Colon (tissue), 2 donors: ENCODE results near the gene MMP24.
"Not testable (repeated sequence)": the region's sequence is repeated elsewhere in the genome, so short reads cannot be mapped to it uniquely, and the experiment has no call there.

Experiments used
- FAIRE-seq: peaks from 2 replicates; lab custom pipeline; 2012; peaks lifted over from hg19 to GRCh38; lab: Jason Lieb, UNC
- donor health status: control.
- donor health status: control.

The MMP24 gene

DNA sequence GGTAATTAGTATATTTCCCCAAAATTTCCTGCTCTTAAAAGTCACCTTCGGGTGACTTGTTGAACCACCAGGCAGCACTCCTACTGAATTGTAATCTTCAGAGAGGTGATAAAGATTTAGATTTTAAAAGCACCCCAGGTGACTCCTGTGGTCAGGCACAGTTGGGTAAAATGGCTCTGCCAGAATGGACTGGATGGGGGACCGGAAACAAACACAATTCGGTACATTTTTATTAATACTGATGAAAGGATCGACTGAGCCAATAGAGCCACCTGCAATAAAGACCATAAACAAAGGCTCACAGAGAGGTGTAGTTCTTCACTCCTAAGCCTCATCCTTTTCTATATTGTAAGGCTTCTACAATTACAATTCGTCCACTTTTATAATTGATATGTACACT is 85.3 kb downstream of the MMP24 start:
- FAIRE-seq, result no peak

DNA sequence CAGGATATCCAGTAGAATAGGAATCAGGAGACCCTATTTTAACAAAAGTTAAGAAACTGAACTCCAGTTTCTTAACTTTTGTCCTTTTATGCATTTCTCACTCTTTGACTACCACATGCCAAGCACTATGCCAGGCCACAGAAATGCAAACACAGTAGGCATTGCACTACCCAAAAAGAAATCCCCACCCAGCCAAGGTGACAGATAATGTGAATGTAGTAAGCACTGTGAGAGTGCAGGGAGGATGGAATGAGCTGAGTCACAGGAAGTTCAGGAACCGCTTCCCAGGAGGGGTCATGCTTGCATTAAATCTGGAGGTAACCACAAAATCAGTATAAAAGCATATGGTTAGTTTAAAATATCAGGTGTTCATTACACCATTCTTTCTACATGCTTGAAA is 85.8 kb downstream of the MMP24 start:
- no peak for FAIRE-seq

- no peak for FAIRE-seq
Observed at GRCh38 chr20:35314816-35315631, 88.5 kb downstream of the MMP24 start.

DNA sequence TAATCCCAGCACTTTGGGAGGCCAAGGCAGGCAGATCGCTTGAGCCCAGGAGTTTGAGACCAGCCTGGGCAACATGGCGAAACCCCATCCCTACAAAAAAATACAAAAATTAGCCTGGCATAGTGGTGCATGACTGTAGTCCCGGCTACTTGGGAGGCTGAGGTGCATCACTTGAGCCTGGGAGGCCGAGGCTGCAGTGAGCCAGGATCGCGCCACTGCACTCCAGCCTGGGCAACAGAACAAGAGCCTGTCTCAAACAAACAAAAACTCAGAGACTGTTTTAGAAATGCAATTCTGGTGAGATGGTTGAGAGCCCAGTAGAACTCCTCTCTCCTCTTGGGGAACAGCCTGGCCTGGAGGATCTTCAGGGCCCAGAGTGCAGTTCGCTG is 89.1 kb downstream of the MMP24 start:
- FAIRE-seq, result not testable (repeated sequence)

DNA sequence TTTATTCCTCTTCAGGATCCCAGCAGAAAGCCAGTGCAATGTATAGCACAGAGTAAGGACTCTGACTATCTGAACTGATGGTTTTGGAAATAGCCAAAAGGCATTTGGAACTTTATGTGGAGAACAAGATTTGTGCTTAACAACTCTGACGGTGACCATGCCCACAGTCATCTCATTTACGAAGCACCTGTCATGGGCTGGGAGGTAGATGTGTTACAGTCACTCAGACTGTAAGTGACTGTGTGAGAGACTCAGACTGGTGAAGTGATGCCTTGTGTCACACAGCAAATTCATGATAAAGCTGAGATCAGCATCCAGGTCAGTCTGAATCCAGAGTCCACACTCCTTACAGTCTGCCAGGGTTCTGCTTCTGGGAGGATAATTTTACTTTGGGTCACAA is 89.6 kb downstream of the MMP24 start:
- no peak for FAIRE-seq

DNA sequence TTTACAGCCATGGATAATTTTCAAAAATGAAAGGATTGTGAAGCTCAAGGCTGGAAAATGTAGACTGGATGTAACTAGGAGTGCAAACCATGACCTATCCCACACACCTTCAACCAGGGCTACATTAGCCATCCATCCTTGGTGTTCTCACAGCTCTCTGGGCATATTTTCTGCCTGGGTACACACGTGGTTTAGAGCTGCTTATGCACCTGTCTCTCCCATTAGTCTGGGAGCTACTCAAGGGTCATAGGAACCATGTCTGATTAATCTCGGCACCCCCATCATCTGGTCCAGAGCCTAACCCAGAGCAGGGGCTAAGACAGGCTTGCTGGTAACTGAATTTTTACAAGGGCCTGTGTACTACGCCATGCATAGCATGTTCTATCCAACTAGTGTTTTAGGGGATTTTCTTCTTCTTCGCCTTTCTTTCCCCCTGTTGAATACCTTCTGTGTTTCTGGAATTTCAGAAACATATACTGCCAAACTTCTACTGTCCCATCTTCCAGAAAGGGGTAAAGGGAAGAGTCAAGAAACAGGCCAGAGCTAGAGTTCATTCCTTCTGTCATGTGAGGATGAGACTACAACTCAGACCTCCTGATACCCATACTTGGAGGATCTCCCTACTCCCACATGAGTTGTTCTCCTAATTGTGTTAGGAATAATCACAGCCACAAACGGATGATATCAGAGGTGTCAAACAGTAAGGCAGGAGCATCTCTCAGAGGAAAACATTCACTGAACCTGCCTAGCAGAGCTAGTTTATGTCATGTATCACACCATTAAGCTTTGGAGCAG is 91.1 kb downstream of the MMP24 start:
- no peak for FAIRE-seq

- no peak for FAIRE-seq
Observed at GRCh38 chr20:35318502-35319157, 92.1 kb downstream of the MMP24 start.

DNA sequence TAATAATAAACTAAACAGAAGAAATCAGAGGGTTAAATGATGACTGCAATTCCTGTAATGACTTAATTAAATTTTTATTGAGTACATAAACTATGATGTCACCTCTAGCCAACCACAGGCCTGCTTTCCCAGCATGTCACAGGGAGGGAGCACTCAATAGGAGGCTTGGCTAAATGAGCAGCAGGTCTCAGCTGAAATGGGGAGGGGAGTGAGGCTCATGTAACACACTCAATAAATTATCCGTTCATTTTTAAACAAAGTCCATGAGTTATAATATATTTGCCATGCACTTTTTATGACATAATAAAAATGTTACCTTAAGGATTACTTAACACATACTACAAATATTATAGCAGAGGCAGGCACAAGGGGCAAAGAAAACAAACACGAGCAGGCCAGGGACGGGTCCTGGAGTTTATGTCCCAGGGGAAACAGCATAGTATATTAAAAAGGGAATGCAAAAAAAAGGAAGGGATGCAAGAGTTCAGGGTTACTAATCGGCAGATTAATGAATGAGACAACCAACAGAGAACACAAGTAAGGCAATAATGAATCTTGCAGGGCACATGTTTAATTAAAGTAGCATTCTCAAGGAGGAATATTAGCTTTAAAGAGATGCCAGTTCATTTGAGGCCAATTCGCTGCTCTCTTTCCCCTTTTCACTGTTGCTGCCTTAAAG is 92.8 kb downstream of the MMP24 start:
- FAIRE-seq, result no peak

DNA sequence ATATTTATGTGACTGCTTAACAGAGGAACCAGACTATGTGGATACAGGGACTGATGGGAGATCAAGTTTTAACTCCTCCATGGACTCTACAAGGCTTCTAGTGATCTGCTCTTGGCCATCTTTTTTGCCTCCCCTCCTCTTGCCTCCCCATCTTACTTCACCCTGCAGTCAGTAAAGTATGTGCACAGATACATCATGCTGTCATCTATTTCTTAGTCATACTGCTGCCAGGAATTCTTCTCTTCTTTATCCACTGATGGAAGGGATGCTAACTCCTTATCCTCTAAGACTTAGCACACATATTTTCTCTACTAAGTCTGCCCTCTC is 93.3 kb downstream of the MMP24 start:
- FAIRE-seq, result no peak

DNA sequence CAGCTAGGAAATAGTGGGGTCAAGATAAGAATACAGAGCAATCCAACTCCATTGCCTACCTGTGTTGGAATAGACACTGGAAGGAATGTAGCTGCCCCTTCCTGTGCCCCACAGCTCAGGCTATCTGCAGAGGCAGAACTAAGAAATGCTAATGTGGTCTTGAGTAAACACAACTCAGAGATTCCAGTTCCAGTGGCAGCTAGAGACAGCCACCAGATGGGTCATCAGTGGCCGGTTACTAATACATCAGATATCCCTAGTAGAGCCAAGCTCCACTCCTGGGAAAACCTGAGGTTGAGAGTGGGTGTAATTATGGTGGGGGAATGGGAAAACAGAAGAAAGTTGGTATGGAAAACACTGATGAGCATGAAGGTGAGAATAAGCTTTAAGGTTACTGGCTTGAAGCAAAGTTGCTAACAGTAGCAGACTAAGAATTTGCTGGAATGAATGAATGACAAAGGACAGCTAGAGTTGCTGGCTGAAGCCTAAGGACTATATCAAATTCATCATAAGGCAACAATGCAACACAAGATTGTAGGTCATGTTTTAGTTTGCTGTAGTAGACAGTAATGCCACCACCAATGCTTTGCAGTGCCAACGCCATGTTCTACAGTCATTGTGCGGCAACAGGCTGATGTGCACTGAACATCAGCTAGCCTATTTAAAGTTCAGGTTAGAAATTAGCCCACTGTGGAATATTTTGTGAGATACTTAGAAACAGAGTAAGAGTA is 94.1 kb downstream of the MMP24 start:
- no peak for FAIRE-seq

GRCh38 chr20:35325401-35325800 is 98.9 kb downstream of the MMP24 start:
- FAIRE-seq, result no peak

DNA sequence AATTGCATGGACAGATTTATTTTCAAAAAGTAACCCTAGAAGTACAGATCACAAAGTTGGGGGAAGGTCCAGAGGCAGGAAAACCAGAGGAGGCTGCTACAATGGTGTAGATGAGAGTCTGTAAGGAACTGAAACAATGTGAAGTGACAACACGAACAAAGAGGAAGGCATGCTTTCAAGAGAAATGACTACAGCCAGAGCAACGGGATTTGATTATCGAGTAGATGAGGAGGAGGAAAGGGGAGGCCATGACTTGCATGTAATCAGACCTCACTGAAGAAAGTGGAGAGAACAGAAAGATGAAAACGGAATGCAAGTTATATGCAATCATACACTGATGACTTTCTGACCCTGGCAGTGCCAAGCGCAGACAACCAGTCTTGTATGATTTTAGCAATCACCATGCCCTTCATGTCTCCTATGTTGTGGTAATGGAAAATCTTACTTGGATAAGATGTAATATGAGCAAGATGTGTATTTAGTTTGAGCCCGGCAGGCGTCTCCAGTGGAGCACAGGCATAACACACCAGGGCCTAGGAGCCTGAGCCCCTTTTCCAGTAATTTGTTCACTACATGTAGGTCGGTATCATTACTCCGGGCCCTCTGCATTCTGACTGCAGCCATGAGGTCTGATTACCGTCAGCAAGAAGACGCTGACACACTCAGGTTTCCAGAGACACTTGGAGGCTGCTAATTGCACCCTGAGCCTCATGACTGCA is 99.7 kb downstream of the MMP24 start:
- FAIRE-seq, result no peak
